Measurements from ENCODE around the gene C11orf68. TPM values are rescaled to one million over a fixed set of nuclear protein-coding genes. Genes with fewer than 3 reads are reported as not detected.

C11orf68 gene
- polyA plus RNA-seq (2013, experiment 1 of 2) = 16.5 TPM
- 16.6 TPM for polyA plus RNA-seq (2013, experiment 2 of 2)

GRCh38 chr11:65918211-65919140 is at the start of gene C11orf68:
TSS of gene C11orf68 (minus strand) at chr11:65919062. CDS start at chr11:65919031, 31 bp downstream.
- H3K27ac ChIP-seq (ENCODE audit: low read depth, low read length) = peak within 1 kb of the TSS; percentile 39
- peak within 1 kb of the TSS; percentile 95 for H2AK5ac ChIP-seq (ENCODE audit: low read length)
- H3K4me2 ChIP-seq (ENCODE audit: low read length) = peak within 1 kb of the TSS; percentile 93
- H3K79me1 ChIP-seq (ENCODE audit: low read length) = peaks cover 17% of the 10 kb centered on the region
- no peaks in the 10 kb centered on the region for H3K36me3 ChIP-seq (ENCODE audit: control insufficient read depth, insufficient read depth, low read length)
- H3K4ac ChIP-seq (ENCODE audit: low read depth, low read length) = peak within 1 kb of the TSS; percentile 92
- no peaks in the 10 kb centered on the region for H3K27me3 ChIP-seq (ENCODE audit: insufficient read depth, low read length, poor library complexity)
- H4K5ac ChIP-seq (ENCODE audit: low read length) = no peak within 1 kb of the TSS
- H2BK5ac ChIP-seq (ENCODE audit: low read length) = no peak within 1 kb of the TSS
- H3K79me2 ChIP-seq (ENCODE audit: control insufficient read depth, insufficient read depth, low read length) = peaks cover 8% of the 10 kb centered on the region
- H2BK15ac ChIP-seq (replicated peaks; ENCODE audit: low read depth) = no peak within 1 kb of the TSS
- H3K23ac ChIP-seq (ENCODE audit: low read length) = peak within 1 kb of the TSS; percentile 94
- peak within 1 kb of the TSS; percentile 90 for H3K18ac ChIP-seq (ENCODE audit: low read length)
- H3K4me1 ChIP-seq (ENCODE audit: control insufficient read depth, low read depth, low read length) = peaks cover 3% of the 10 kb centered on the region
- WGBS (ENCODE audit: extremely low coverage, insufficient coverage, low lambda C conversion rate) = no CpG with 5 or more reads among the region's 77 CpGs
- H4K8ac ChIP-seq (ENCODE audit: low read depth, low read length) = no peak within 1 kb of the TSS
- peak within 1 kb of the TSS; percentile 97 for H3K9ac ChIP-seq (ENCODE audit: low read length)
- H3K4me3 ChIP-seq (ENCODE audit: low read length) = peak within 1 kb of the TSS; percentile 96
- H3K56ac ChIP-seq (ENCODE audit: low read length) = peak within 1 kb of the TSS; percentile 96
- peak; percentile 69 for DNase-seq
- H2BK120ac ChIP-seq (ENCODE audit: low read depth, low read length) = no peak within 1 kb of the TSS

- Histone ChIP-seq H2BK15ac (replicated peaks; ENCODE audit: low read depth) (no peak overlapping the region), H3K18ac (ENCODE audit: low read length) (no peak overlapping the region), H3K9ac (ENCODE audit: low read length) (no peak overlapping the region), H3K27ac (ENCODE audit: low read depth, low read length) (no peak overlapping the region), H4K5ac (ENCODE audit: low read length) (no peak overlapping the region), H2BK5ac (ENCODE audit: low read length) (no peak overlapping the region), H3K23ac (ENCODE audit: low read length) (no peak overlapping the region), H3K4ac (ENCODE audit: low read depth, low read length) (no peak overlapping the region), H3K56ac (ENCODE audit: low read length) (no peak overlapping the region), H3K36me3 (ENCODE audit: control insufficient read depth, insufficient read depth, low read length) (peaks cover 13% of the 10 kb centered on the region), H3K4me2 (ENCODE audit: low read length) (no peak overlapping the region), H3K79me2 (ENCODE audit: control insufficient read depth, insufficient read depth, low read length) (peaks cover 15% of the 10 kb centered on the region), H3K27me3 (ENCODE audit: insufficient read depth, low read length, poor library complexity) (no peaks in the 10 kb centered on the region), H3K79me1 (ENCODE audit: low read length) (peaks cover 18% of the 10 kb centered on the region), H3K4me1 (ENCODE audit: control insufficient read depth, low read depth, low read length) (peaks cover 3% of the 10 kb centered on the region), H4K8ac (ENCODE audit: low read depth, low read length) (no peak overlapping the region), H3K4me3 (ENCODE audit: low read length) (no peak overlapping the region), H2BK120ac (ENCODE audit: low read depth, low read length) (no peak overlapping the region), H2AK5ac (ENCODE audit: low read length) (no peak overlapping the region)
- DNase-seq = no peak
- no CpG with 5 or more reads among the region's 30 CpGs for WGBS (ENCODE audit: extremely low coverage, insufficient coverage, low lambda C conversion rate)
Measured at GRCh38 chr11:65967329-65967934, 48.6 kb upstream of the C11orf68 start.

GRCh38 chr11:65965986-65966762 is 47.3 kb upstream of the C11orf68 start:
- Histone ChIP-seq H4K8ac (ENCODE audit: low read depth, low read length) (no peak overlapping the region), H3K79me2 (ENCODE audit: control insufficient read depth, insufficient read depth, low read length) (peaks cover 19% of the 10 kb centered on the region), H3K4ac (ENCODE audit: low read depth, low read length) (no peak overlapping the region), H3K27ac (ENCODE audit: low read depth, low read length) (no peak overlapping the region), H2BK5ac (ENCODE audit: low read length) (no peak overlapping the region), H3K9ac (ENCODE audit: low read length) (no peak overlapping the region), H2AK5ac (ENCODE audit: low read length) (no peak overlapping the region), H3K27me3 (ENCODE audit: insufficient read depth, low read length, poor library complexity) (no peaks in the 10 kb centered on the region), H3K79me1 (ENCODE audit: low read length) (peaks cover 22% of the 10 kb centered on the region), H3K18ac (ENCODE audit: low read length) (no peak overlapping the region), H3K56ac (ENCODE audit: low read length) (no peak overlapping the region), H2BK120ac (ENCODE audit: low read depth, low read length) (no peak overlapping the region), H3K23ac (ENCODE audit: low read length) (no peak overlapping the region), H3K4me1 (ENCODE audit: control insufficient read depth, low read depth, low read length) (peaks cover 6% of the 10 kb centered on the region), H2BK15ac (replicated peaks; ENCODE audit: low read depth) (no peak overlapping the region), H4K5ac (ENCODE audit: low read length) (no peak overlapping the region), H3K4me2 (ENCODE audit: low read length) (no peak overlapping the region), H3K4me3 (ENCODE audit: low read length) (no peak overlapping the region), H3K36me3 (ENCODE audit: control insufficient read depth, insufficient read depth, low read length) (peaks cover 13% of the 10 kb centered on the region)
- DNase-seq = no peak
- WGBS (ENCODE audit: extremely low coverage, insufficient coverage, low lambda C conversion rate) = no CpG with 5 or more reads among the region's 36 CpGs

GRCh38 chr11:65964906-65965305 is 46.0 kb upstream of the C11orf68 start:
- Histone ChIP-seq H3K4me1 (ENCODE audit: control insufficient read depth, low read depth, low read length) (peaks cover 6% of the 10 kb centered on the region), H3K79me1 (ENCODE audit: low read length) (peaks cover 22% of the 10 kb centered on the region), H4K8ac (ENCODE audit: low read depth, low read length) (no peak overlapping the region), H3K4me2 (ENCODE audit: low read length) (no peak overlapping the region), H3K79me2 (ENCODE audit: control insufficient read depth, insufficient read depth, low read length) (peaks cover 19% of the 10 kb centered on the region), H3K9ac (ENCODE audit: low read length) (no peak overlapping the region), H3K27ac (ENCODE audit: low read depth, low read length) (no peak overlapping the region), H3K18ac (ENCODE audit: low read length) (no peak overlapping the region), H3K4ac (ENCODE audit: low read depth, low read length) (no peak overlapping the region), H4K5ac (ENCODE audit: low read length) (no peak overlapping the region), H2BK120ac (ENCODE audit: low read depth, low read length) (no peak overlapping the region), H3K23ac (ENCODE audit: low read length) (no peak overlapping the region), H3K4me3 (ENCODE audit: low read length) (no peak overlapping the region), H3K56ac (ENCODE audit: low read length) (no peak overlapping the region), H3K36me3 (ENCODE audit: control insufficient read depth, insufficient read depth, low read length) (peaks cover 13% of the 10 kb centered on the region), H2BK15ac (replicated peaks; ENCODE audit: low read depth) (no peak overlapping the region), H3K27me3 (ENCODE audit: insufficient read depth, low read length, poor library complexity) (no peaks in the 10 kb centered on the region), H2BK5ac (ENCODE audit: low read length) (no peak overlapping the region), H2AK5ac (ENCODE audit: low read length) (no peak overlapping the region)
- DNase-seq = no peak
- WGBS (ENCODE audit: extremely low coverage, insufficient coverage, low lambda C conversion rate) = no CpG with 5 or more reads among the region's 10 CpGs

- no CpG with 5 or more reads among the region's 13 CpGs for WGBS (ENCODE audit: extremely low coverage, insufficient coverage, low lambda C conversion rate)
- peak overlapping the region; percentile 94 for H3K4me3 ChIP-seq (ENCODE audit: low read length)
- H3K4me1 ChIP-seq (ENCODE audit: control insufficient read depth, low read depth, low read length) = peaks cover 6% of the 10 kb centered on the region
- no peak overlapping the region for H2BK5ac ChIP-seq (ENCODE audit: low read length)
- no peak overlapping the region for H4K5ac ChIP-seq (ENCODE audit: low read length)
- no peak overlapping the region for H2AK5ac ChIP-seq (ENCODE audit: low read length)
- no peak overlapping the region for H3K4ac ChIP-seq (ENCODE audit: low read depth, low read length)
- H3K23ac ChIP-seq (ENCODE audit: low read length) = no peak overlapping the region
- H3K36me3 ChIP-seq (ENCODE audit: control insufficient read depth, insufficient read depth, low read length) = peaks cover 9% of the 10 kb centered on the region
- H3K27me3 ChIP-seq (ENCODE audit: insufficient read depth, low read length, poor library complexity) = no peaks in the 10 kb centered on the region
- no peak overlapping the region for H2BK15ac ChIP-seq (replicated peaks; ENCODE audit: low read depth)
- peaks cover 20% of the 10 kb centered on the region for H3K79me1 ChIP-seq (ENCODE audit: low read length)
- no peak overlapping the region for H4K8ac ChIP-seq (ENCODE audit: low read depth, low read length)
- no peak overlapping the region for H2BK120ac ChIP-seq (ENCODE audit: low read depth, low read length)
- no peak overlapping the region for H3K18ac ChIP-seq (ENCODE audit: low read length)
- peak overlapping the region; percentile 97 for H3K9ac ChIP-seq (ENCODE audit: low read length)
- H3K27ac ChIP-seq (ENCODE audit: low read depth, low read length) = no peak overlapping the region
- H3K4me2 ChIP-seq (ENCODE audit: low read length) = peak overlapping the region; percentile 79
- DNase-seq = no peak
- H3K56ac ChIP-seq (ENCODE audit: low read length) = peak overlapping the region; percentile 96
- H3K79me2 ChIP-seq (ENCODE audit: control insufficient read depth, insufficient read depth, low read length) = peaks cover 19% of the 10 kb centered on the region
Measured at GRCh38 chr11:65962141-65962564, 43.3 kb upstream of the C11orf68 start.

All from mesendoderm (in vitro differentiated cells).